ENCODE results near the gene MTHFD1L.
"Not testable (repeated sequence)": the region's sequence is repeated elsewhere in the genome, so short reads cannot be mapped to it uniquely, and the experiment has no call there.

Gene MTHFD1L

DNA sequence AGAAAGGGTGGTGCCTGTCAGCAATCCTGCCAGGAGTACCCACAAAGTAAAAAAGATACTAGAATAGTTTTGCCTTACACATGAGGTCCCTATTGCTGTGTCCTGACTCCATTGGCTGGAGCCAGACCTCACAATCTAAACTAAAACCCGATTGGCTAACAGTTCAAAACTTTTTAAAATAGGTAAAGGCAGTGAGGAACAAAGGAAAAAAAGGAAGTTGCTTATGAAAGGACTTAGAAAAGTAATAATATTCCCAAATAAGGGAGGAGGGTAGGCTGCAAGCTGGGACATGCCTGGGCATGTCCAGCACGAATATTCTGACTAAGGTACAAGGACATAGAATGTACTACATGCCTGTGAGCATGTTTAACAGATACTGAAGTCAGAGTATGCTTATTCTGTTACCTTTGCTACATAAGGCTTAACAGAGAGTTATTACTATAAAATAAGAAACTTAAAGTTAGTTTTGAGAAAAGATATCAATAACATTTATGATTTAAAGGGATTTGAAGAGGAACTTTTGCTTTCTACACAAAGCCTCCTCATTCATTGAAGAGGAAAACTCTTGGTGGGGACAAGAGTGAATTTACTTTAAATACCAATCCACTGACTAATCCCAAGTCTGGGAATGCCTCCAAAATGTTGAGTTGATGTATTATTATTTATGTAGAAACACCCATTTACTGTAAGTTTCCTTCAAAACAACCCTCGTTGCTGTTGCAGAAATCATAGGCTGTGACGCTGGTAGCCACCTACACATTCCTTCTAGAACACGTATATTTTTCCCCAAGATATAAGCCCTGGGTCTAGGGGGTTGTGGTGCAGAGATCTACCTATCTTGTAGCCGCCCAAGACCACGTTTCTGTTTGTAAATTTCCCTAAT, 8.2 kb upstream of the MTHFD1L start:
- no peak overlapping the region for H3K27ac ChIP-seq

DNA sequence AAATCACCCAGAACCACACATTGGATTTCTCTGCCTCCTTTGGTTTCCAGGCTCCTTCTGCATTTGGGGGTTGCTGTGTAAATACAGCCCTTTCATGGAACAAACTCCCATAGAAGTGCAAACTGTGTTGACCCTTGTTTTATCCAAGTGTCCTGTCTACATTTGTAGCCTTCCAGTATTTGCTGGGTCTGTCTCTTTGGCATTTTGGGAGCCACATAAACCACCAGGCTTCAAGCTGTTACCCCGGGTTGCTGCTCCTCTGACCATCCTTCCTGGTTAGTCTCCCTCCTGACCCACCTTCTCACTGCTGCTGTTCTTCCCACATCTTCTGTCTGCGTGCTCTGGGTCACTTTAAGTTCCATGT, 7.6 kb upstream of the MTHFD1L start:
- H3K27ac ChIP-seq: no peak overlapping the region
- TF ChIP-seq, protein P1, sequence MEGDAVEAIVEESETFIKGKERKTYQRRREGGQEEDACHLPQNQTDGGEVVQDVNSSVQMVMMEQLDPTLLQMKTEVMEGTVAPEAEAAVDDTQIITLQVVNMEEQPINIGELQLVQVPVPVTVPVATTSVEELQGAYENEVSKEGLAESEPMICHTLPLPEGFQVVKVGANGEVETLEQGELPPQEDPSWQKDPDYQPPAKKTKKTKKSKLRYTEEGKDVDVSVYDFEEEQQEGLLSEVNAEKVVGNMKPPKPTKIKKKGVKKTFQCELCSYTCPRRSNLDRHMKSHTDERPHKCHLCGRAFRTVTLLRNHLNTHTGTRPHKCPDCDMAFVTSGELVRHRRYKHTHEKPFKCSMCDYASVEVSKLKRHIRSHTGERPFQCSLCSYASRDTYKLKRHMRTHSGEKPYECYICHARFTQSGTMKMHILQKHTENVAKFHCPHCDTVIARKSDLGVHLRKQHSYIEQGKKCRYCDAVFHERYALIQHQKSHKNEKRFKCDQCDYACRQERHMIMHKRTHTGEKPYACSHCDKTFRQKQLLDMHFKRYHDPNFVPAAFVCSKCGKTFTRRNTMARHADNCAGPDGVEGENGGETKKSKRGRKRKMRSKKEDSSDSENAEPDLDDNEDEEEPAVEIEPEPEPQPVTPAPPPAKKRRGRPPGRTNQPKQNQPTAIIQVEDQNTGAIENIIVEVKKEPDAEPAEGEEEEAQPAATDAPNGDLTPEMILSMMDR (conservative IDR thresholded peaks at IDR 0.05): no peak
- no peak for TF ChIP-seq ZFX (IDR thresholded peaks at IDR 0.05)

More for the DNA sequence above, 8.2 kb upstream of the MTHFD1L start:
- TF ChIP-seq, protein P1 (conservative IDR thresholded peaks at IDR 0.05): no peak
- TF ChIP-seq ZFX (IDR thresholded peaks at IDR 0.05): no peak

DNA sequence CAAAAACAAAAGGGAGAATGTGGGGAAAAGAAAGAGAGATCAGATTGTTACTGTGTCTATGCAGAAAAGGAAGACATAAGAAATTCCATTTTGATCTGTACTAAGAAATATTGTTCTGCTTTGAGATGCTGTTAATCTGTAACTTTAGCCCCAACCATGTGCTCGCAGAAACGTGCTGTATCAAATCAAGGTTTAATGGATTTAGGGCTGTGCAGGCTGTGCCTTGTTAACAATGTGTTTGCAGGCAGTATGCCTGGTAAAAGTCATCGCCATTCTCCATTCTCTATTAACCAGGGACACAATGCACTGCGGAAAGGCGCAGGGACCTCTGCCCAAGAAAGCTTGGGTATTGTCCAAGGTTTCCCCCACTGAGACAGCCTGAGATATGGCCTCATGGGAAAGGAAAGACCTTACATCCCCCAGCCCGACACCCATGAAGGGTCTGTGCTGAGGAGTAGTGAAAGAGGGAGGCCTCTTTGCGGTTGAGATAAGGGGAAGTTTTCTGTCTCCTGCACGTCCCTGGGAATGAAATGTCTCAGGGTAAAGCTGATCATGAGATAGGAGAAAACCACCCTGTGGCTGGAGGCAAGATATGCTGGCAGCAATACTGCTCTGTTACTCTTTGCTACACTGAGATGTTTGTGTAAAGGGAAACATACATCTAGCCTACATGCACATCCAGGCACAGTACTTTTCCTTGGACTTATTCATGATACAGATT, 3.9 kb upstream of the MTHFD1L start:
- not testable (repeated sequence) for H3K27ac ChIP-seq

DNA sequence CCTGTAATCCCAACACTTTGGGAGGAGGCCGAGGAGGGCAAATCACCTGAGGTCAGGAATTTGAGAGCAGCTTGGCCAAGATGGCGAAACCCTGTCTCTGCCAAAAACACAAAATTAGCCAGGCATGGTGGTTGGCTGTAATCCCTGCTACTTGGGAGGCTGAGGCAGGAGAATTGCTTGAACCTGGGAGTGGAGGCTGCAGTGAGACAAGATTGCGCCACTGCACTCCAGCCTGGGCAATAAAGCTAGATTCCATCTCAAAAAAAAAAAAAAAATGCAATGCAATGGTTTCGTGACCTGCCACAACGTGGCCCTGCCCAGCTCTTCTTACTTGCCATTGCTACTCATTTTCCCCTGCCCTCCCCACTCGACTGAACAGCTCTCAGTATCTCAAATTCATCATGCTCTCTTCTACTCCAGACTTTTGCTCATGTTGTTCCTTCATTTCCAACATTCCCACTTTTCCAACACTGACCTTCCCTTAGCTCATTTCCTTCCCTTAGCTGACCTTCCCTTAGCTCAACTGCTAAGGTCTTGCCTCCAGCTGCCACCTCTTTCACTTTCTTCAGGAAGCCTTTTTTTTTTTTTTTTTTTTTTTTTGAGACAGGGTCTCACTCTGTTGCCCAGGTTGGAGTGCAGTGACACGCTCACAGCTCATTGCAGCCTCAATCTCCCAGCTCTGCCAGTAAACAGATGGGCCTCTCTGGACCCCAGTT, 2.1 kb upstream of the MTHFD1L start:
- H3K27ac ChIP-seq: no peak overlapping the region
- TF ChIP-seq ZFX (IDR thresholded peaks at IDR 0.05): no peak
- TF ChIP-seq, protein P1 (conservative IDR thresholded peaks at IDR 0.05): no peak

DNA sequence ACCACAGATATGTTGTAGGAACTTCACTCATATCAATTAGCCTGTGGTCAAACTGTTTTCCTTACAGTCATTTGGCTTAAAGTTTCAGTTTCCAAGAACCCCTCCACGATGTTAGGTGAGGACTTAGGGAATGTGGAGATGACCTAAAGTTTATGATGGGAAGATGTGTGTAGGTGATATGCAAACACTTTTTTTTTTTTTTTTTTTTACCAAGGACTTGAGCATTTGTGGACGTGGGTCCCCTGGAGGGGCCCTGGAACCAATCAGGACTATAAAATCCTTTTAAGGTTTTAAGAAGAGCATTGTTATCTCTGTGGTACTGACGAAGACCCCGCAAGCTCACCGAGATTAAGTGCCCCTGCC, 478 bp upstream of the MTHFD1L start:
- H3K27ac ChIP-seq: peak overlapping the region; percentile 67
- TF ChIP-seq, protein P1 (conservative IDR thresholded peaks at IDR 0.05): no peak
- TF ChIP-seq ZFX (IDR thresholded peaks at IDR 0.05): no peak

DNA sequence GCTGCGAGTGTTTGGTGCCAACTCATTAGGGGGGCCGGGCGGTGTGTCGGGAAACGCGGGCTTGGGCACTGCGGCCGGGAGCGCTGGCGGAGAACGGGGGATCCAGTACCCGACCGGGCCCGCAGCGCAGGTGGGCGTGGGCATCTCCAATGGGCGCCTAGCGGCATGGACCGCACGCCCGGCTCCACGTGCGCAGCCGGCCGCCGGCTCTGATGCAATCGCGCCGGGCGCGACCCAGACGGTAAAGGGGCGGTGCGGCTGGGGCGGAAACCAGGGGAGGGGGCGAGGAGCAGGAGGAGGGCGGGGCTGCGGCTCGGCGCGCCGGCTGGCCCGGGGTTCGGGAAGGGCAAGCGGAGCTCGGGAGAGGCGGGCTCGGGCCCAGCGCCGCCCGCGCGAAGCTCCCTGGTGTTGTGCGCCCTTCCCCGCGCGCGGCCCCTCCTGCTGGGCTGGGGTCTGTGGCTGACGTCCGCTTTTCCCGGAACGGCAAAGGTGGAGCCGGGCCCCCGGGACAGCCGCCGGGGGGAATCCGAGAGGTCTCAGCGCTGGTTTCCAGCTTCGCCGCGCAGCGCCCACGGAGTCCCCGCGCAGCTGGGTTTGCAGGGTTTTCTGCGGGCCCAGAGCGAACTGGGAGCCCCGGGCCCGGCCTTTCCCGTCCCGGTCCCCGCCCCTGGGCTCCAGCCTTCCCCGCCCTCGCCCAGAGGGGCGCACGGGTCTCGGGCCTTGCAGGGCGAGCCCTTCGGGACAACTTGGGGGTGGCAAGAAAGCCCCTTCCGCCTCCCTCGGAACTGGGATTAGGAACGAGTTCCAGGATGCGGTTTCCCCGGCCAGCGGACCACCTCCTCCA, 867 bp downstream of the MTHFD1L start:
- H3K27ac ChIP-seq: peak overlapping the region; percentile 67
- TF ChIP-seq, protein P1 (conservative IDR thresholded peaks at IDR 0.05): no peak
- TF ChIP-seq ZFX (IDR thresholded peaks at IDR 0.05): peak; percentile 23; the same call in 1 of the 2 replicates

DNA sequence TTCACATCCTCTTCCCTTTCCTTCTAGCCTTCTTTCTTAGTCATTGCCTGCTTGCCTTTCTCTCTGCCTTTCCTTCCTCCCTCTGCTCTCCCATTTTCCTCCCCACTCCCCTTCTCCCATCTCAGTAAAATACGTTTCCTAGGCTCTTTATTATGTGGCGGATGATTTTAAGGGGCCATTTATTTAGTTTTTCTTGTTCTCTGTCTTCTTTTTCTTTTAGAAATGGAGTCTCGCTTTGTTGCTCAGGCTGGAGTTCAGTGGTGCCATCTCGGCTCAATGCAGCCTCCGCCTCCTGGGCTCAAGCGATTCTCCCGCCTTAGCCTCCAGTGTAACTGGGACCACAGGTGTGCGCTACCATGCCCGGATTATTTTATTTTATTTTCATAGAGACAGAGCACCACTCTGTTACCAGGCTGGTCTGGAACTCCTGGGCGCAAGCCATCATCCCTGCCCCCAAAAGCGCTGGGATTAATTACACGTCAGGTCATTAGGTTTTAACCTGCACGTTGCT, 1.5 kb downstream of the MTHFD1L start:
- H3K27ac ChIP-seq: no peak overlapping the region; the same call in 1 of the 2 replicates
- no peak for TF ChIP-seq ZFX (IDR thresholded peaks at IDR 0.05)
- TF ChIP-seq, protein P1 (conservative IDR thresholded peaks at IDR 0.05): no peak

All from C4-2B (cell line).